Measurements from ENCODE around the gene ADIPOR2.

- TF ChIP-seq RAD21 (IDR thresholded peaks at IDR 0.05; ENCODE audit: low read depth) = no peak
- TF ChIP-seq, protein P1, sequence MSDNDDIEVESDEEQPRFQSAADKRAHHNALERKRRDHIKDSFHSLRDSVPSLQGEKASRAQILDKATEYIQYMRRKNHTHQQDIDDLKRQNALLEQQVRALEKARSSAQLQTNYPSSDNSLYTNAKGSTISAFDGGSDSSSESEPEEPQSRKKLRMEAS (IDR thresholded peaks at IDR 0.05) = no peak
Observed at GRCh38 chr12:1643043-1643442, 47.8 kb upstream of the ADIPOR2 start.
